Kidney capillary endothelial cell (primary cell): Measurements from ENCODE around the gene RNF212.

ENCODE experiments used
- DNase-seq: peaks from one replicate; pipeline ENCODE4 v3.0.0-alpha.2; 2018; ENCODE audit warnings: low spot score

The RNF212 gene

DNA sequence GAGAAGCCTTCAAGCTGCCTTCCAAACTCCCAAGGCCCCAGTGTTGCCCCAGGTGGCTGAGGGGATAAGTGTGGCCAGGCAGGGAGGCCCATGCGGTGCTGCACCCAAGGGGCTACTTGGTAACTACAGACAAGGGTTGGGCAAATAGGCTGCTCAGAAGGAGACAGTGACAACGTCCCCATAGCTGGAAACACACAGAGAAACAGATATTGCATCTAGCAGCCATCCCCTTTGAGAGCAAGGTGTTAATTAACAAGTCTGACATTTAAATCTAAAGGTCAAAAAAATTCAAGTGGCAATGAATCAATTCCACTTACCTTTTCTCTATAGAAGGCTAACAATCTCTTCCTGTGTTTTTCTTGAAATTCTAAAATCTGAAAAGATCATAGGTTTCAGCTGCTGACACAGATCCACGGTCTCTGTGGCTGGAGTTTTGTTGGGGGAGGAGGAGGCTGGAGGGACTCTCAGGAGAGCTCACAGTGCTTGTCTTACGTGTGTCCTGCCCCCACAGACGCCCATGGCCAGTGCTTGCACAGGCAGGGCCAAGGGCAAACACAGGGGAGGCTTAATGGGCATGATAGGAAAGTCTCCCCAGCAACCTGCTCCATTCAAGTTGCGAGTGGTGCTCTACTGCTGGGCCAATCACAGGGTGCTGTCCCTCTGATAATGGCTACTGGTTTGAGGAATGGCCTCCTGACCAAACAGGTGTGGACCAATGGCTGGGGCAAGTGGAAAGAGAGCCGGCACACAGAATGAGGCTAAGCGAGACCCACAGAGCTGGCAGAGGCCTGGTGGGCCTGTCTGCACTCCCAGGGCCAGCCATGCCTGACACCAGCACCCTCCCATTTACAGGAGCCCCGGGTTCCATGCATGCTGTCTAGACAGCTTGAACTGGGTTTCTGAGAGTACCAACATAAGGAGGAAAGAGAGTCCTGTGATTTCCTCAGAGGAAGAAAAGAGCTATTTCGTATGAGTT lies 22.6 kb downstream of the RNF212 start:
- DNase-seq = no peak

DNA sequence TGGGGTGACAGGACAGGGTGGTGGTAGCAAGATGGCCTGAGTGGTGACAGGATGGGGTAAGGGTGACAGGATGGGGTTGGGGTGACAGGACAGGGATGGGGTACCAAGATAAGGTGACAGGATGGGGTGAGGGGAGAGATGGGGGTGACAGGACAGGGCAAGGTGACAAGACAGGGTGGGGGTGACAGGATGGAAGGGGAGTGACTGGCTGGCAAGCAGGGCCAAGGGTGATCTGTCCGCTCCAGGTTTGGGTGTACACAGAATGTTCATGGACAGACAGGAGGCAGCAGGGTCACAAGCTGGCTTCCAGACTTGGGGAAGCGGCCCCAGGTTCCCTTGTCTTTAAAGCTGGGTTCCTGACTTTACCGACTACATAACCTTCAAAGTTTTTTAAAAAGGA lies 23.3 kb downstream of the RNF212 start:
- DNase-seq = no peak

DNA sequence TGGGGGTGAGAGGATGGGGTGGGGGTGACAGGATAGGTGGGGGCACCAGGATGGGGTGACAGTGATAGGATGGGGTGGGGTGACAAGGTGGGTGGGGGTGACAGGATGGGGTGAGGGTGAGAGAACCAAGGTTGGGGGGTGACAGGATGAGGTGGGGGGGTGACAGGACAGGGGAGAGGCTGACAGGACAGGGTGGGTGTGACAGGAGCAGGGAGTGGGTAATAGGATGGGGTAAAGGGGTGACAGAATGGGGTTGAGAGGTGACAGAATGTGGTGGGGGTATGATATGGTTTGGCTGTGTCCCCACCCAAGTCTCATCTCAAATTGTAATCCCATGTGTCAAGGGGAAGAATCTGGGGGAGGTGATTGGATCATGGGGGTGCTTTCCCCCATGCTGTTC lies 26.0 kb downstream of the RNF212 start:
- no peak for DNase-seq

DNA sequence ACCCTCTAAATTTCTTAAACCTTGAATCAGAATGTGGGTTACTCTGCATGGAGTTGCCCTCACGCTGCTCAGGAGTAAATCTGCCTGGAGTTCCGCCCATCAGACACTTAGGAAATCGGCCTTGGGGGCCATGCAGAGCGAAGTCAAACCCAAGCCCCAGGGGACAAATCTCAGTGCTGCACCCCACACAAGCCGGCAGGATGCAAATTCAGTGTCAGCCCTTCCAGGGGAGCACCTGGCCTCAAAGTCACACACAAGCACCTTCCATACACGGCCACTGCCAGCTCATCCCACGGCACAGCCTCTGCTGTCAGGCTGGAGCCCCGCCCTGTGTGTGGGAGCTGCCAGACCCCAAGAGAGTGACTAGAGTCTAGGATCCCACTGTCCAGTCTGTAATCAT lies 27.4 kb downstream of the RNF212 start:
- DNase-seq = no peak

DNA sequence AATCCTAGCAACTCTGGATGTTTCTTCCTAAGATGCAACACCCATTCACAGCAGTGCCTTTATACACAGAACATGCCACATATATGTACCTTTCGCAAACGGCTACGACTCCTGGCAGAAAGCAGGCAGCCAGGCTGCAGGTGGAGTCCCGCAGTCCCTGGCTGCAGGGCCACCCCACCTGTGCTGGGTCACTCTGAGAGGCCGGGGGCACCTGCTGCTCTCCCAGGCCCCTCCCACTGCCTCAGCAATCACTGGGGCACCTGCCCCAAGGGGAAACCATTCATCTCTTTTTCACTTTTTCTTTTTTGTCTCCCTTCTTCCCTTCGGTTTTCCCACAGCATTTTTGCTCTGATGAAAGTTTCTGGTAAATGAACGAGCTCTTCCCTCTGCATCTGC lies 28.0 kb downstream of the RNF212 start:
- DNase-seq = no peak

DNA sequence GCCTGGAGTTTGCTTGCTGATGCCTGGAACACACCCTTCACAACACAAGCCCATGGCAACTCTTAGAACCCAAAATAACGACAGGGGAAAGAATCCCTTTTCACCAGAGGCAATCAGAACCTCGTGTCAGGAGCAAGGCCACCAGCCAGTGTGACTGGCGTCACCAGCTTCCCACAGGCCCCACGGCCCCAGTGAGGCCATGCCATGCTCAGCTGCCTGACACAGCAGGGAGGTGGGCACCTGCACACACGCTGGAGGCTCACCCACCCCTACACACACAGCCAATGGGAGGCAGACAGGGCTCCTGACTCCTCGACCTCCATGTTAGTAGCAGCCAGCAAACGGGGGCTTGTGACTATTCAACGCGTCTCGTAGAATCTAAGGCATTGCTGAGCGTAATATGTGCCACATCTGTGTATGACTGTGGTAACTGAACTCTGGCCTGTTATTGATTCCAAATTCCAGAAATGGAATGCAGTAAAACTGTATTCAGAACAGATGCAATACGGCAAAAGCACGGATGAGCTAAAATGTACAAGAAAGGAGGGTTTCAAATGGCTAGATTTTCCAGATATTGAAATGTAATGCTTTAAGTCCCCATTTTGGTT lies 28.5 kb downstream of the RNF212 start:
- DNase-seq = no peak

DNA sequence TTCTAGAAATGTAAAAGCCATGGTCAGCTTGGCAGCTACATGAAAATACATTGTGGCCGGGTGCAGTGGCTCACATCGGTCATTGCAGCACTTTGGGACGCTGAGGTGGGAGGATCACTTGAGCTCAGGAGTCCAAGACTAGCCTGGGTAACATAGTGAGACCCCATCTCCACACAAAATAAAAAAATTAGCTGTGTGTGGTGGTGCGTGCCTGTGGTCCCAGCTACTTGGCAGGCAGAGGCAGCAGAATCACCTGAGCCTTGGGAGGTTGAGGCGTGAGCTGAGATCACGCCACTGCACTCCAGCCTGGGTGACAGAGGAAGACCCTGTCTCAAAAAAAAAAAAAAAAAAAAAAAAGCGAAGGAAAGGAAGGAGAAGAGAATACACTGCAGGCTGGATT lies 29.0 kb downstream of the RNF212 start:
- DNase-seq = no peak

DNA sequence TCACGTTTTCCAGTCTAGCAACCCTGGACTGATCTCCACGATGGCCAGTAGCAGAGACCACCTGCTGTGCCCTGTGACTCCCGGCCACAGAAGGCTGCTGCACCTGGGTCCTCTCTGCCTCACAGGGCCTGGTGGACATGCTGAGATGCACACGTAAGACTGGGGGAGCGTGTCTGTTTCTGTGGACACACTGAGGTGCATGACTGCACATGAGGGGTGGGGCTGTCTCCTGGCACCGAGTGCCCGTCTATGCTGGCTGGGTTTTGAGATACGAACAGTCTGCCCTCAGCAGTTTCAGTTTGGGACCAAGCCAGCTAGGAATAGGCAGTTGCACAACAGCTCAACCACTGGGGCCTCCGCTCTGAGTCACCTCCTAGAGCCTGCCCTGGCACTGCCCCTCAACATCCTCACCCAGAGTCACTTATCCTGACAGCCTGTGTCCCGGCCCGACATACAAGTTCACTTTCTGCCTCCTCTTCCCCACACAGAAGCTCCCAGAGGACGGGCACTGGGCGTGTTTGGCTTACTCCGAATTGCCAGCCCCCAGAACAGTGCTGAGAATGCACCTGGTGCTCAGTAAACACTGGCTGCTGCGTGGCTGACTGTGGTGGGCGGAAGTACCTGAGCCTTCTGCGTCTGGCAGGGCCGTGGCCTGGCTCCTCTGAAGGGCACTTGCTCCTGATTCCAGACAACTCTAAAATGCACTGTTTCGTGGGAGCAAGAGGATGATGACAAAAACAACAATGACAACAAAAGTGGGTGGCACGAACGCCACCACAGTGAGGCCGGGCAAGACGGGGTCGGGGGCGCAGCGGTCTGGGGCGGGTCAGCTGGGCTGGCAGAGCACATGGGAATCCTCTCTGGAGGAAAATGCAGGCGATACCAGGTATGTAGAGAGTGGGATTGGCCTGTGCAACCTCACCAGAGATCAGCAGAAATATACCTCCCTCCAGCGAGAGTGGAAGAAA lies 30.9 kb downstream of the RNF212 start:
- DNase-seq = no peak

DNA sequence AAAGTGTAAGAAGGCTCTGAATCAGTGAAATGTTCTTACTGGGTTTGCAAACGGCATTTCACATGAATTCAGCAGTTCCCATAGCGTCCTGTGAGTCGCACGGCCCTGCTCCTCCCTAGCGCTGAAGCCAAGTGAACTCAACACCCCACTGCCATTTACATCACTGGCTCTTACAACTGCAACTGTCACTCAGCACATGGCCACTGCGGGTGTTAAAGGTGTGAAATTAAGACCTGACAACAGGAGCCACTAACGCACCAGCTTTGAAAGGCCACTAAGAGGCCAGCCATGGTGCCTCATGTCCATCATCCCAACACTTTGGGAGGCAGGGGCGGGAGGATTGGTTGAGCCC lies 31.7 kb downstream of the RNF212 start:
- no peak for DNase-seq

DNA sequence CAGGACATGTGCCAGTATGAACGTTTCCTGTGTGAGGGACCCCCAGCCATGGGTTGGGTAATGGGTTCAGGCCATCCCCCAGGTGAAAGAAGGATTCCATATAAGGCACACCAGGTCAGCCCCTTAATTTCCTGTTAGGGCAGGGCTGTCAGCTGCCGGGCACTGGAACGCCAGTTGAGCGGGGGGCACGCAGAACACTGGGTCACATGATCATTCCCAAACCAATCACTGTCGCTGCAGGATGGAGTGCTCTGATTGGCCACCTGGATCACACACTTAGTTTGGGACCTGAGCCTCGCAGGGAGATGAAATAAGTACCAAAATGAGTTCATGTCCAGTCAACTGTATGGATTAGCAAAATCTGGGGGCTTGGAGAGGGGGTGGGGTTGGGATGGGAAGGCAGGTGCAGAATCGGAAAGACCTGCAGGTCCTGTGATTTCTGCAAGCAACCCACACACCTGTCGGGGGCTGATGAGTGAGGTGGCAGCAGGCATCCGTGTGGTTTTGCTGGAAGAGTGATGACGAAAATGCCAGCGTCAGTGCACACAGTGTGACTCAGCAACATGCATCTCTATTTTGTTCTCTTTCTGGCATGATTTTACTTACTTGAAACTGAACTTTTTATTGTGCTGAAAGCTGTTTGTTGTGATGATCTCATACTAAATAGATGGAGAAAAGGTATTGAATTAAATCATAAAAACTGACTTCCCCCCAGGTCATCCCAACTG lies 32.2 kb downstream of the RNF212 start:
- DNase-seq = no peak

DNA sequence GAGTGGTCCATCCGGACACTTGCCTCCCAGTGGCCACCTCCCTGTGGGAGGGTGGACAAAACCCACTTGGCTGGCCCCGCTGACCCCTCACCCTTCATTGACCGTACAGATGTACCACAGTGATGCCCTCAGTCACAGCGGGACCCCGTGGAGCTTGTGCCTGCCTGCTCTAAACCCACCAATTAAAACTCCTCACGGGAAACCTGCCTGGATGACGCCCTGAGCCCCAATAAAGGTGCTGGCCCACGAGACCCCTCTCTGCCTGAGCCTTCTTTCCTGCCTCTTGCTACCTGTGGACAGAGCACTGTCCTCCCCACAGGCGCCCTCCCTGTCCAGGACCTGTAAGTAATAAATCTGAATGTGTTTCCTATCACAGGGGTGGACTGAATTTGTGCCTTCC lies 32.9 kb downstream of the RNF212 start:
- no peak for DNase-seq

DNA sequence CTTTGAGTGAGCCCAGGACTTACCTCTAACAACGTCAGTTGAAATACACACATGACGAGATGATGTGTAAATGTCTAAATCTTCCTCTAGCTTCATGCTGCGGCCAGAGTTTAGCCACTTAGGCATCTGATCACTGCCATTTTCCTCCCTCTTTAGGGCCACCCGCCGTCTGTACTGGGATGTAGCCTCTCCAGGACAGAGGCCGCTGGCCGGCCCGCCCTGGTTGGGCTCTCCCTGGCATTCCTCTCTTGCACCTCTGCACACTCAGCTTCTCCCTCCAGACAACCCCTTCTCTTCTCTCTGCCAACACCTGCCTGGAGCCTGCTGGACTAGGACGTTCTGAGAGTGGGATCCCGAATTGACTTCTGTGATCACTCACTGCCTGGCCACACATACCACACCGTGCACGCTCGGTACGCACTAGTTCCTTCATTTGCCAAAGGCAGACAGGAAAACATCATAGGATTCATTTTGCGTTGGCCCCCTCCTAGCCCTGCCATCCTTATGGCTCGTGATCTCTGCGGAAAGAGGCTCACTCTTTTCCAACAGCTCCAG lies 33.6 kb downstream of the RNF212 start:
- DNase-seq = no peak

DNA sequence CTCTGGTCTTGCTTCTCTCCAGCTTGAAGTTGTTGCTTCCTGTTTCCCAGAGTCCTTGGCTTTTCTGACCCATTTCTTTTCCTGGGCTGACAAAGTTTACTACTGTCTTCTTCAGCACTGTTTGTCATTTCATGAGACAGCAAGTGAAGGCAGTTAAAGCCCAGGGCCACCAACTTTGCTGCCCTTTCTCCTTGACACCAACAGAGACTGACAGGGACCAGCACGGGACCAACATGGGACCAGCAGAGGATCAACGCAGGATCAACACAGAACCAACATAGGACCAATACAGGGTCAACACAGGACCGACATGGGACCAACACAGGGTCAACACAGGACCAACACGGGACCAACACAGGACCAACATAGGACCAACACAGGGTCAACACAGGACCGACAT lies 34.9 kb downstream of the RNF212 start:
- DNase-seq = no peak

DNA sequence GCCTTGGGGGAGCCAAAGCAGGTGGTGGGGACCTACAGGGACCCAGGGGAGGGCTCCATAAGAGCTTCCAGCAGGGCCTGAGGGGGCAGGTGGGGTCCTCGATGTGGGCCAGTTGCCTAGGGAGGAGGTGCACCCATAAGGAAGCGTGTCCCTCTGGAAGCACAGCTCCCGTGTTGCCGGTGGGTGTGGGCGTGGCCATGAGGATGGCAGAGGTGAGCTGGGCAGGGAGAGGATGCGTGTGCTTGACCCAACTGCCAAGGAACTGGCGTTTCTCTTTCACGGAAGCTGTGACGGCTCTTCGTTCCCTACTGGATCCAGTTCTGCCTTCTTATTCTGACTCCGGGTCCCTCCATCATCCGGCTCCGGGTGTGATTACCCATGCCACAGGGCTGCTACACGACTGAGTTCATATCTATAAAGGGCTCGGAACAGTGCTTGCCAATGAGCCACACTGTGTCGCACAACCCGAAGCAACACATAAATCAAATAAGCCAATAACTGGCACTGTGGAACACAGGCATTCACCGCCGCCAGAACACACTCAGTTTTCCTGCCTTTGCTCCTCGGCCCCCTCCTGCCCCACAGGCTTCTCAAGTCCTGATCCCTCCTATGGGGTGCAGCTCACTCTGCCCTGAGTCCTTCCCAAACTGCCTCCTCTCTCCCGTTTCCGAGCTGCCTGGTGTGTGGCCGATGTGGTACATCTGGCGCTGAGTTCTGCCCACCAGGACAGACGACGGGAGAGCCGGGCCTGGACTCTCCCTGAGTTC lies 35.5 kb downstream of the RNF212 start:
- DNase-seq = no peak

DNA sequence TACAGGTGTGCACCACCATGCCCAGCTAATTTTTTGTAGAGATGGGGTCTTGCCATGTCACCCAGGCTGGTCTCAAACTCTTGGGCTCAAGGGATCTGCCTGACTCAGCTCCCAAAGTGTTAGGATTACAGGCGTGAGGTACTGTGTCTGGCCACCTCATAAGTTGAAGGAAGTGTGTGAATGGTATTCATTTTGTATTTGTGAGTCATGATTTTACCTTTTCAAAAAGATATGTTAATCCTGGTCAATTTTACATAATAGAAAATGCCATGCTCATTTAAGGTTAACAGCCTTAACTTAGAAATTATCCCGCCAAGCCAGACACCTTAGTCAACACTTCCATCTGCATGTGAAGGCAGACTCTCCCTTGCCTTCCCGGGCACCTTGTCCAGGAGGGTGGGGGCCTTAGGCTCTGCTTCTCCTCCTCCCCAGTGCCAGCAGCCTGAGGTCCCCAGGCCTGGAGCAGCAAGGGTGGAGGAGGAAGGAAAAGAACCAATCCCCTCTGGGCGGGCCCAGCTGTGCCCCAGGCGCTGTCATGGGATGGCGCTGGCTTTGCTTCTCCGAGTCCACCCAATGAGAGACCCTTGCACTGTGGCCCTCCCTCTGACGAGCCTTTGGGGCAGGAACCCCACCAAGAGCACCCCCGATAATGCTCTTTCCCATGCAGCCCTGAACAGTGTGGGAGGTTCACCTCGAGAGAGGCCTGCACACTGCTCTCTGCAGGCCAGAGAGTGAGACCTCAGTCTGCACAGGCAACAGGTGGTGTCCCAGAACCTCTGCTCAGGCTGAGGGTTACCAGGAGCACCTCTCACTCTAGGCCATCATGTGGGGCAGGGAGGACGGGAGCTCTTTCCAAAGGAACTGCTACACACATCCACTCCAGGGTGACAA lies 37.3 kb downstream of the RNF212 start:
- DNase-seq = no peak

DNA sequence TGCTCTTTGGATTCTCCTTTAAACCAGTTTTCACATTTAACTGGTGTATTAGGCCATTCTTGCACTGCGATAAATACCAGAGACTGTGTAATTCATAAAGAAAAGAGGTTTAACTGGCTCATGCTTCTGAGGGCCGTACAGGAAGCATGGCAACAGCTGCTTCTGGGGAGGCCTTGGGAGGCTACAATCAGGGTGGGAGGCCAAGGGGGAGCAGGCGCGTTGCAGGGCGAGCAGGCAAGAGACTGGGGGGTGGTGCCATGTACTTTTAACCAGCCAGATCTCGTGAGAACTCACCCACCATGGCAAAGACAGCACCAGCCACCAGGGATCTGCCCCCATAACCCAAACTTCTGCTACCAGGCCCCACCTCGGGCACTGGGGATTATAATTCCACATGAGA lies 38.1 kb downstream of the RNF212 start:
- no peak for DNase-seq

DNA sequence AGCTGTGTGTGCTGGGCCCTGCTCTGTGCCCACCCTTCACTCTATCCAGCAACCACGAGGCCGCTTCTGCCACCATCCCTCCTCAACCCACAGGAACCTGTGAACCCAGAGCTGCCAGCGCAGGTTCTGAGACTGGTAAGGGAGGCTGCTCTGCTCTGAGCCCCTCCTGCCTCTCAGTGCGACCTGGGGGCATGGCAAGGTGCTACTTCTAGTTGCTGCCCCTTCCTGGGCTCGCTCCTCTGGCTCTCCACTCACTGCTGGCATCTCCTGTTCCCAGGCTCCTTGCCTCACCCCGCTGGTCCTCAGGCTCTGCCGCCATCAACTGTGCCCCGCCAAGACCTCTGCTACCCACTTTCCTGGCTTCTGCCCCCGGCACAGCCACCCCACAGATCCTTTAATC lies 39.3 kb downstream of the RNF212 start:
- no peak for DNase-seq

DNA sequence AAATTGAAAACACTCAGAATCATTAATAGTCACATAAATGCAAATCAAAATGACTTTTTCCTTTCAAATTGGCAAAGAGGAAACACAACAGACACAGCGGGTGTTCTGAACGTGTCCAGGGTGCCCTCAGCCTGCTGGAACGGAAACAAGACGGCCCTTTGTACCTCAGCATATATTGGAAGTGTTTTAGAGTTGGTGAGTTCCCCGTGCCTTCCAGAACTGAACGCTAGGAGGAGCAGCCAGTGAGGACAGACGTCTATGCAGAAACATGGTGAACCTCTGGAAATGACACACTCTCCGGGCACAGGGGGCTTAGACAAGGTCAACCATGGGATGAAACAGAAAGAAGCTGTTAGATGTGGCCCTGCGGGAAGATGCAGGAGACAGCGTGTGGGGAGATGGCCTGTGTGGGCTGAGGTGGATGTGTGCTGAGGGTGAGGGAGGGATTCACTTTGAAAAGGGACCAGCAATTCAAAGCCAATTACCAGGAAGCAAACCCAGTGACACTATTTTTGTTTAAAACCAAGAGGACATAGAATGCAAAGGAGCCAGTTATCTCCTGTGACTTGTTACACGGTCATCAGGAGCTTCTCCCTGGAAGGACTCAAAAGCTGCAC lies 40.4 kb downstream of the RNF212 start:
- DNase-seq = peak; percentile 52

DNA sequence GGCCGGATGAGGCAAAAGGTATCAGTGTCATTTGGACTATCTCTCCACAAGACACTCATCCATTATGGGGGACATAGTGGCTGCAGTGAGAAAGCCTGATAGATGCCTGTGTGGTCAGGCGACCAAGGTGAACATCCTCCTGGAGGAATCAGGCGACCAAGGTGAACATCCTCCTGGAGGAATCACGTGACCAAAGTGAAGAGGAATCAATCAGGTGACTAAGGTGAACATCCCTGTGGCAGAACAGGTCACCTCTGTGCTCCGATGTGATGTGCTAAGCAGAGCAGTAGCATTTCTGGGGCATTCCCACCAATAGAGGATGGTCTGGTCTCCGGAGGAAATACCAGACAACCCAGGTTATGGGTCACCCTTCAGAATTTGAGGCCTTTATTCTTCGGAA lies 44.0 kb downstream of the RNF212 start:
- DNase-seq = no peak
